Omental fat pad (tissue), 4 donors: ENCODE results near the gene BRPF3. TPM values are rescaled to one million over a fixed set of nuclear protein-coding genes. Genes with fewer than 3 reads are reported as not detected.
A peak's percentile ranks its signal among the peaks of the same experiment; 100 is the strongest.

Source experiments
- ATAC-seq: fragments of 150-250 bp; one replicate; pipeline ENCODE4 v1.9.1; 2016; ENCODE audit warnings: mild to moderate bottlenecking, moderate library complexity; ENCODE audit not compliant: low FRiP score
- DNase-seq: peaks from one replicate; pipeline ENCODE4 v3.0.0-alpha.2; 2019; ENCODE audit warnings: low spot score
- total RNA-seq, 4 donors: library from RNA; depleted of rRNA; stranded (reverse); fragments of >200 nt; gene quantifications; one replicate each; pipeline ENCODE4 v1.1.0, GENCODE V29; 2016
- TF ChIP-seq, protein P1 (sequence below), 3 donors: fragments of 450-650 bp; IDR thresholded peaks; one replicate each; pipeline ENCODE4 v1.5.1; 2016 to 2017; ENCODE audit warnings: antibody characterized with exemption in 3 of 3, mild to moderate bottlenecking in 3 of 3, moderate library complexity in 2 of 3

BRPF3 gene
- total RNA-seq, 4 donors from 2014 or later: 15.8 to 32.1 (median 24.1) TPM

DNA sequence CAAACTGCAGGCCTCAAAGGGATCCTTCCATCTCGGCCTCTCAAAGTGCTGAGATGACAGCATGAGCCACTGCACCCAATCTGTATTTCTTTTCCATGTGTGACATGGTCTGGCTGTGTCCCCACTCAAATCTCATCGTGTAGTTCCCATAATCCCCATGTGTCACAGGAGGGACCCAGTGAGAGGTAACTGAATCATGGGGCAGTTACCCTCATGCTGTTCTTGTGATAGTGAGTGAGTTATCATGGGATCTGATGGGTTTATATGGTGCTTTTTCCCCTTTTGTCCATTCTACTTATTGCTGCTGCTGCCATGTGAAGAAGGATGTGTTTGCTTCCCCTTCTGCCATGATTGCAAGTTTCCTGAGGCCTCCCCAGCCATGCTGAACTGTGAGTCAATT is 10.3 kb upstream of the BRPF3 start:
- TF ChIP-seq, protein P1, sequence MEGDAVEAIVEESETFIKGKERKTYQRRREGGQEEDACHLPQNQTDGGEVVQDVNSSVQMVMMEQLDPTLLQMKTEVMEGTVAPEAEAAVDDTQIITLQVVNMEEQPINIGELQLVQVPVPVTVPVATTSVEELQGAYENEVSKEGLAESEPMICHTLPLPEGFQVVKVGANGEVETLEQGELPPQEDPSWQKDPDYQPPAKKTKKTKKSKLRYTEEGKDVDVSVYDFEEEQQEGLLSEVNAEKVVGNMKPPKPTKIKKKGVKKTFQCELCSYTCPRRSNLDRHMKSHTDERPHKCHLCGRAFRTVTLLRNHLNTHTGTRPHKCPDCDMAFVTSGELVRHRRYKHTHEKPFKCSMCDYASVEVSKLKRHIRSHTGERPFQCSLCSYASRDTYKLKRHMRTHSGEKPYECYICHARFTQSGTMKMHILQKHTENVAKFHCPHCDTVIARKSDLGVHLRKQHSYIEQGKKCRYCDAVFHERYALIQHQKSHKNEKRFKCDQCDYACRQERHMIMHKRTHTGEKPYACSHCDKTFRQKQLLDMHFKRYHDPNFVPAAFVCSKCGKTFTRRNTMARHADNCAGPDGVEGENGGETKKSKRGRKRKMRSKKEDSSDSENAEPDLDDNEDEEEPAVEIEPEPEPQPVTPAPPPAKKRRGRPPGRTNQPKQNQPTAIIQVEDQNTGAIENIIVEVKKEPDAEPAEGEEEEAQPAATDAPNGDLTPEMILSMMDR (IDR thresholded peaks at IDR 0.05): no peak
- DNase-seq: no peak
- no peak for ATAC-seq

DNA sequence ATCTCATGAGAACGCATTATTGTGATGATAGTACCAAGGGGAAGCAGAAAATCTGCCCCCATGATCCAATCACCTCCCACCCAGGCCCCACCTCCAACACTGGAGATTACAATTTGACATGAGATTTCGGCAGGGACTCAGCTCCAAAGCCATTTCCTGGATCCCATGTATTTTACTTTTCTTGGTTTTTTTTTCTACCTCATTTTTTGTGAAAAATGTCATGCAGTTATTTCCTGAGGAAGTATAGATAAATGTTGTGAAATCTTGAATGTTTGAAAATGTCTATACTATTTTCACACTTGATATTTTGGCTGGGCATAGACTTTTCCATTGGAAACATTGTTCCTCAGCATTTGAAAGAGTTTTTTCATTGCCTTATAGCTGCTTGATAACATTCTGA is 9.1 kb upstream of the BRPF3 start:
- ATAC-seq (no peak), DNase-seq (no peak)
- TF ChIP-seq, protein P1 (IDR thresholded peaks at IDR 0.05): no peak

DNA sequence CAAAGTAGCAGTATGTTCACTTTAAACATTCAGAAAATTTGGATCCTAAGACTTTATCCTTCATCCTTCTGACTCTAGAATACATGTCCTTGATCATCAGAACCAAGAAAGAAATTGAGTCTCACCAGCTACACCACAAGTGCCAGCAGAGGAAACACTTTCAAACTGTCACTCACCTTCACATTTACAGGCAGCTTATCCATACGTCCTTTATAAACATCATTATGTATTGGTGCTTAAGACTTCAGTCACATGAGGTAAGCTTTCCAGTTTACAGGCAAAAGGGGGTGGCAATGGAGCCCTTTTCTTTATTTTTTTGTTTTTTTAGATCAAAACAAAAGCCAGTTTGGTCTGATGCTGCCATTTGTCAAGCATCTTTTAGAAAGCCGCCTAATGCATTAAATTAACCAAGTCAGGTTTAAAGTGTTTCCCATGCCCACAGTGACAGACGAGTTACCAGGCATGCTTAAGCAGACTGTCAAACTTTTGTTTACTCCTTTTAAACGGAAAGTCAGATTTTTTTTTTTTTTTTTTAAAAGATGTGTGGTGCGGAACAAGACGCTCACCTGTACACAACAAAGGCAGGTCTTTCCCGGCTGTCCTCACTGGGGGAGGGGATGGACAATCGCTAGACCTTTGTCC is 952 bp upstream of the BRPF3 start:
- DNase-seq: no peak
- no peak for ATAC-seq
- TF ChIP-seq, protein P1 (IDR thresholded peaks at IDR 0.05): no peak

DNA sequence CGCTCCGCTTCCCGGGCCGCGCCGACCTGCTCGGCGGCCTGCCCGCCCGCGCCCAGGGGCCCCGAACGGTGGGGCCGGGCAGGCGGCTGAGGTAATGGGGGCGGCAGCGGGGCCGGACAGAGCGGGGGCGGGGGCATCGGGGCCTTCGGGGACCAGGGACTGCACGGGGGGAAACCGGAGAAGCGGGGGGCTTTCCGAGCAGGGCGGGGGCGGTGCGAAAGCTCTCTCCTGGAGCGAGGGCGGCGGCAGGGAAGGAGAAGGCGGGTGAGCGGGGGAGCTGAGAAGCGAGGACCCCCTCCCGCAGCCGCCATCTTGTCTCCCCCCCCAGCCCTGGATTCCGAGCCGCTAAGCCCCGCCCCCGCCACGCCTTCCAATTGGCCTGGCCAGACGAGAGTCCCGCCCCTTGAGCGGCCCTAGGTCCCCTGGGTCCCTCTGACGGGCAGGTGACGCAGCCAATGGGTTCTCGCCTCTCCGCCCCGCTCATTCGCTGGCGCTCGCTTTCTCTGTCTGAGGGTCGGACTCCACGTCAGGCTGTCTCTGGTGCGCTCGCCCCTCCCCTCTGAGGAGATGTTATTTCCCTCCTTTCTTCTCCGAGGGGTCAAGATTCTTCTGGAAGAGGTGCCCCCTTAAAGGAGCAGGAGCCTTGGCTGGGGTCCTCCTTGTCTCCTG is 470 bp downstream of the BRPF3 start:
- TF ChIP-seq, protein P1 (IDR thresholded peaks at IDR 0.05): no peak
- ATAC-seq (peak; percentile 90), DNase-seq (peak; percentile 98)

DNA sequence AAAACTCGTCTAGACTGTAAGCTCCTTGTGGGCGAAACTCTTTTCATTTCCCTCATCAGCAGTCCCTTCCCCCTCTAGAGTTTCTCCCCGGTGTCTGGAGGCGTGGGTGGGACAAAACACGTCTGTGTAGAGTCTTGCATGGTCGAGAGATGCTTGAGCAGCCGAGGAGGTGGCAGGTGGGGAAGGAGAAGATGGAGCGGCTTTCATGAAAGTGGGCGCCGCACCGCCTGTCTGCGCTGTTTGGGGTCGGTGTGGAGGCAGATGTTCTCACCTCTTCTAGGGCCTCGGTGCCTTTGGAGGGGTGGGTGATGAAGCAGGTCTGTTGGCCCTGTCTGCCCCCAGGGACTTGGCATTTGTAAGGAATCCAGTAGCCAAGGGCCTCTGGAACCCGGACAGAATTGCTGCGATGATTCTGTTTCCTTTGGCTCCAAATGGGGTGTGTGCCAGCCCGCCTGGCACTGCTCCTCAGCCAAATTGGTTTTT is 1.2 kb downstream of the BRPF3 start:
- DNase-seq: no peak
- TF ChIP-seq, protein P1 (IDR thresholded peaks at IDR 0.05): no peak

DNA sequence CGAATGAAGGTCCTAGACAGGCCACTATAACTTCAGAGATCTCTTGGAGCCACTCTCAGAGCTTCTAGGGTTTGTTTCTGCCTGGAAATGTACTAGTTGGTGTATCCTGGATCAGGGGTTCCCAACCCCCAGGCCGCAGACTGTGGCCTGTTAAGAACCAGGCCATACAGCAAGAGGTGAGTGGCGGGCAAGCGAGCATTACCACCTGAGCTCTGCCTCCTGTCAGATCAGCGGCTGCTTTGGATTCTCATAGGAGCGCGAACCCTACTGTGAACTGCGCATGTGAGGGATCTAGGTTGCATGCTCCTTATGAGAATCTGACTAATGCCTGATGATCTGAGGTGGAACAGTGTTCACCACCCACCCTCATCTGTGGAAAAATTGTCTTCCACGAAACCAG is 2.4 kb downstream of the BRPF3 start:
- TF ChIP-seq, protein P1 (IDR thresholded peaks at IDR 0.05): no peak
- DNase-seq: no peak

More for the DNA sequence above, 1.2 kb downstream of the BRPF3 start:
- no peak for ATAC-seq

More for the DNA sequence above, 2.4 kb downstream of the BRPF3 start:
- no peak for ATAC-seq
